Non-pigmented ciliary epithelial cell (primary cell): ENCODE measurements around the gene IKZF3.
"Not testable (repeated sequence)": the region's sequence is repeated elsewhere in the genome, so short reads cannot be mapped to it uniquely, and the experiment has no call there.

Experiments used
- DNase-seq: peaks from one replicate; pipeline ENCODE4 v3.0.0-alpha.2; 2010; ENCODE audit warnings: low read depth

IKZF3 gene

GRCh38 chr17:39777534-39778365 is 86.4 kb downstream of the IKZF3 start:
- no peak for DNase-seq

GRCh38 chr17:39776252-39776651 is 87.9 kb downstream of the IKZF3 start:
- DNase-seq = no peak

- no peak for DNase-seq
Measured at GRCh38 chr17:39775031-39775430, 89.1 kb downstream of the IKZF3 start.

GRCh38 chr17:39774047-39774446 is 90.1 kb downstream of the IKZF3 start:
- DNase-seq = no peak

GRCh38 chr17:39772987-39773934 is 90.9 kb downstream of the IKZF3 start:
- no peak for DNase-seq

GRCh38 chr17:39772415-39772814 is 91.7 kb downstream of the IKZF3 start:
- DNase-seq = no peak

GRCh38 chr17:39769974-39770587 is 94.0 kb downstream of the IKZF3 start:
- no peak for DNase-seq

- no peak for DNase-seq
Measured at GRCh38 chr17:39767147-39767546, 97.0 kb downstream of the IKZF3 start.

- DNase-seq = no peak
Measured at GRCh38 chr17:39765766-39766165, 98.3 kb downstream of the IKZF3 start.

GRCh38 chr17:39765175-39765574 is 98.9 kb downstream of the IKZF3 start:
- DNase-seq = no peak

- not testable (repeated sequence) for DNase-seq
Measured at GRCh38 chr17:39764171-39764570, 99.9 kb downstream of the IKZF3 start.

GRCh38 chr17:39763051-39763820 is 100.9 kb downstream of the IKZF3 start:
- no peak for DNase-seq

GRCh38 chr17:39761861-39762496 is 102.1 kb downstream of the IKZF3 start:
- DNase-seq = no peak

GRCh38 chr17:39759204-39759603 is 104.9 kb downstream of the IKZF3 start:
- no peak for DNase-seq

- DNase-seq = no peak
Measured at GRCh38 chr17:39757931-39758873, 105.9 kb downstream of the IKZF3 start.

- no peak for DNase-seq
Measured at GRCh38 chr17:39757176-39757662, 106.9 kb downstream of the IKZF3 start.

GRCh38 chr17:39756380-39757079 is 107.6 kb downstream of the IKZF3 start:
- DNase-seq = no peak

- no peak for DNase-seq
Measured at GRCh38 chr17:39755554-39756379, 108.3 kb downstream of the IKZF3 start.
